Type B pancreatic cell (in vitro differentiated cells): ENCODE results near the gene CYLD. TPM values are rescaled to one million over a fixed set of nuclear protein-coding genes. Genes with fewer than 3 reads are reported as not detected.
A peak's percentile ranks its signal among the peaks of the same experiment; 100 is the strongest.

ENCODE experiments used
- DNase-seq: peaks from one replicate; pipeline ENCODE4 v3.0.0; 2021; ENCODE audit warnings: mixed read lengths; ENCODE audit not compliant: unreplicated experiment; ENCODE audit errors: extremely low spot score
- H3K27ac Mint-ChIP-seq: 2 replicates; pipeline ENCODE4 v1.8.0; 2021; ENCODE audit warnings: mild to moderate bottlenecking, mixed read lengths
- H3K27me3 Mint-ChIP-seq: 2 replicates; pipeline ENCODE4 v1.8.0; 2021; ENCODE audit warnings: mixed read lengths
- H3K36me3 Mint-ChIP-seq: 2 replicates; pipeline ENCODE4 v1.8.0; 2021; ENCODE audit warnings: mixed read lengths
- H3K4me1 Mint-ChIP-seq: one replicate; pipeline ENCODE4 v1.8.0; 2021; ENCODE audit warnings: mixed read lengths; ENCODE audit not compliant: unreplicated experiment
- H3K4me3 Mint-ChIP-seq: 2 replicates; pipeline ENCODE4 v1.8.0; 2021; ENCODE audit warnings: mild to moderate bottlenecking, mixed read lengths
- H3K9me3 Mint-ChIP-seq: 2 replicates; pipeline ENCODE4 v1.8.0; 2021; ENCODE audit warnings: mixed read lengths
- CTCF ChIP-seq: fragments of 200-600 bp; sonication (generic); conservative IDR thresholded peaks from 2 replicates; pipeline ENCODE4 v1.5.0; 2021; ENCODE audit warnings: antibody characterized with exemption, mild to moderate bottlenecking
- total RNA-seq: library from RNA; stranded (reverse); gene quantifications from 2 replicates; pipeline ENCODE4 v1.2.1, GENCODE V29; 2021; ENCODE audit warnings: low replicate concordance

The CYLD gene
- total RNA-seq, 1 donor from 2014 or later, result 24.9 TPM

- Mint-ChIP-seq H3K36me3 (no peaks in the 10 kb centered on the region), H3K9me3 (no peaks in the 10 kb centered on the region), H3K27ac (no peak overlapping the region), H3K27me3 (no peaks in the 10 kb centered on the region), H3K4me1 (peaks cover 13% of the 10 kb centered on the region), H3K4me3 (no peak overlapping the region)
- no peak for DNase-seq
- TF ChIP-seq CTCF, result no peak
These were observed 28.9 kb upstream of the CYLD start for GRCh38 chr16:50712956-50713355.

DNA sequence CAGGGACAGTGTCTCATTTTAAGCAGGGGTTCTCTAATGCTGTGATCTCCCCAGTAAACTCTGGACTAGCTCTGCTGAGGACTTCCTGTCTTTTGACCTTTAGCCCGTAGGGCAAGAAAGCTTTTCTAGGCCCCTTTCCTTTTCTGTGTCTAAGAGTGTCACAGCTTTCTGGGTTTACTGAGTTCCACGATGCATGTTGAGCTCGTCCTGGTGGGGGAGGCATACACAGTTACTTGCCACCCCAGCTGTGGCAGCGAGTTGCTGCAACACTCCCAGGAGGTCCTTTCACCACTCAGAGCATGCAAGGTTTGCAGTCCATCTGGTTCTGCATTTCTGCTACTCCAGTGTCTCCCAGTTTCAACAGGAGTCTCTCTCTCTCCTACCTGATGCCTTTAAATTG is 24.8 kb upstream of the CYLD start:
- Mint-ChIP-seq H3K4me1 (peaks cover 28% of the 10 kb centered on the region), H3K9me3 (peaks cover 4% of the 10 kb centered on the region), H3K36me3 (no peaks in the 10 kb centered on the region), H3K4me3 (no peak overlapping the region), H3K27ac (no peak overlapping the region), H3K27me3 (no peaks in the 10 kb centered on the region)
- DNase-seq, result no peak
- TF ChIP-seq CTCF, result no peak

GRCh38 chr16:50717494-50717893 is 24.4 kb upstream of the CYLD start:
- H3K36me3 Mint-ChIP-seq, result no peaks in the 10 kb centered on the region
- H3K9me3 Mint-ChIP-seq, result peaks cover 4% of the 10 kb centered on the region
- DNase-seq, result no peak
- H3K27ac Mint-ChIP-seq, result no peak overlapping the region
- H3K4me3 Mint-ChIP-seq, result no peak overlapping the region
- no peak for TF ChIP-seq CTCF
- H3K4me1 Mint-ChIP-seq, result peaks cover 28% of the 10 kb centered on the region
- no peaks in the 10 kb centered on the region for H3K27me3 Mint-ChIP-seq

- no peak for DNase-seq
- H3K36me3 Mint-ChIP-seq, result no peaks in the 10 kb centered on the region
- no peaks in the 10 kb centered on the region for H3K27me3 Mint-ChIP-seq
- H3K27ac Mint-ChIP-seq, result no peak overlapping the region
- H3K4me3 Mint-ChIP-seq, result no peak overlapping the region
- H3K9me3 Mint-ChIP-seq, result peaks cover 4% of the 10 kb centered on the region
- no peak for TF ChIP-seq CTCF
- peaks cover 28% of the 10 kb centered on the region for H3K4me1 Mint-ChIP-seq
These were observed 23.7 kb upstream of the CYLD start for GRCh38 chr16:50718061-50718760.

- H3K36me3 Mint-ChIP-seq, result no peaks in the 10 kb centered on the region
- no peak for TF ChIP-seq CTCF
- H3K27ac Mint-ChIP-seq, result peak overlapping the region; percentile 27
These were observed 23.0 kb upstream of the CYLD start for GRCh38 chr16:50718761-50719400.

More at GRCh38 chr16:50718761-50719400, 23.0 kb upstream of the CYLD start:
- H3K9me3 Mint-ChIP-seq, result peaks cover 6% of the 10 kb centered on the region
- DNase-seq, result no peak
- H3K27me3 Mint-ChIP-seq, result no peaks in the 10 kb centered on the region
- peaks cover 28% of the 10 kb centered on the region for H3K4me1 Mint-ChIP-seq
- H3K4me3 Mint-ChIP-seq, result no peak overlapping the region
